ENCODE results near the gene ILK. TPM values are rescaled to one million over a fixed set of nuclear protein-coding genes. Genes with fewer than 3 reads are reported as not detected.

Gene ILK
- total and polyA plus RNA-seq, 2 donors (not counting 3 experiments of a cell fraction or from before 2014, with no cell fraction given), result 221 to 296 TPM

- dilution Hi-C loops (cut with MboI; ENCODE audit: extremely low pct_ligation_motif_present, low sequenced_read_pairs), result no loop called here
Observed at GRCh38 chr11:6652182-6652581, 48.6 kb downstream of the ILK start.

GRCh38 chr11:6653097-6653496, 49.5 kb downstream of the ILK start:
- H3K9ac ChIP-seq (replicated peaks; ENCODE audit: extremely low read depth, insufficient read depth, low read length), result no peak overlapping the region
- H3K9me3 ChIP-seq (replicated peaks; ENCODE audit: control insufficient read depth, insufficient read depth, low read length), result no peaks in the 10 kb centered on the region
- no peak overlapping the region for H3K4me2 ChIP-seq (ENCODE audit: insufficient read depth, low read length)
- no peak overlapping the region for H3K27ac ChIP-seq (ENCODE audit: insufficient read depth, low read depth, low read length)
- dilution Hi-C loops (cut with MboI; ENCODE audit: extremely low pct_ligation_motif_present, low sequenced_read_pairs) (no loop called here), intact Hi-C loops (cut with micrococcal nuclease) (no loop called here)
- DNase-seq (ENCODE audit: low read depth, low spot score) (no peak), FAIRE-seq (no peak)
- no peaks in the 10 kb centered on the region for H4K20me1 ChIP-seq (replicated peaks; ENCODE audit: control insufficient read depth, extremely low read depth, insufficient read depth, low read length)
- H3K79me2 ChIP-seq (ENCODE audit: control insufficient read depth, insufficient read depth, low read length), result peaks cover 2% of the 10 kb centered on the region
- ChIA-PET CTCF (interaction anchor here (1.3 to 1.5 kb wide), 2 partner anchors 17 to 274 kb away, joined by 3 to 5 read pairs; no protein-coding TSS in a partner anchor), POLR2A (no interaction called here)
- no TSS peak for BruUV-seq (replicated peaks)
- H3K36me3 ChIP-seq (ENCODE audit: control insufficient read depth in 2 of 2, extremely low read depth in 1 of 2, insufficient read depth in 2 of 2, low read length in 2 of 2), result no peaks in the 10 kb centered on the region
- H3K4me1 ChIP-seq (ENCODE audit: control insufficient read depth, extremely low read depth, insufficient read depth, low read length), result peaks cover 19% of the 10 kb centered on the region
- H3K27me3 ChIP-seq (ENCODE audit: control insufficient read depth in 2 of 2, insufficient read depth in 2 of 2, low read length in 2 of 2), result no peaks in the 10 kb centered on the region
- TF ChIP-seq MAX (IDR thresholded peaks at IDR 0.05; ENCODE audit: insufficient read depth, insufficient read length) (no peak), FOS (IDR thresholded peaks at IDR 0.05; ENCODE audit: borderline replicate concordance, insufficient read depth, low read length) (no peak)
- no peak overlapping the region for H2AFZ ChIP-seq (ENCODE audit: low read depth, low read length)
- H3K9me1 ChIP-seq (replicated peaks; ENCODE audit: control insufficient read depth, extremely low read depth, insufficient read depth, low read length), result no peaks in the 10 kb centered on the region
- no peak overlapping the region for H3K4me3 ChIP-seq (replicated peaks in 1 of 3; ENCODE audit: insufficient read depth in 1 of 3, low read depth in 1 of 3, low read length in 3 of 3)

More at GRCh38 chr11:6652182-6652581, 48.6 kb downstream of the ILK start:
- no peak overlapping the region for H3K4me3 ChIP-seq (replicated peaks in 1 of 3; ENCODE audit: insufficient read depth in 1 of 3, low read depth in 1 of 3, low read length in 3 of 3)
- intact Hi-C loops (cut with micrococcal nuclease), result no loop called here
- no peaks in the 10 kb centered on the region for H3K36me3 ChIP-seq (ENCODE audit: control insufficient read depth in 2 of 2, extremely low read depth in 1 of 2, insufficient read depth in 2 of 2, low read length in 2 of 2)
- no peaks in the 10 kb centered on the region for H3K9me3 ChIP-seq (replicated peaks; ENCODE audit: control insufficient read depth, insufficient read depth, low read length)
- CTCF ChIA-PET, result interaction anchor here (0.8 to 1.5 kb wide), 3 partner anchors 16 to 273 kb away, joined by 3 to 5 read pairs (median 3); partner anchors contain the start of gene MRPL17
- no peaks in the 10 kb centered on the region for H3K27me3 ChIP-seq (ENCODE audit: control insufficient read depth in 2 of 2, insufficient read depth in 2 of 2, low read length in 2 of 2)
- H3K79me2 ChIP-seq (ENCODE audit: control insufficient read depth, insufficient read depth, low read length), result peaks cover 2% of the 10 kb centered on the region
- BruUV-seq (replicated peaks), result no TSS peak
- no peaks in the 10 kb centered on the region for H4K20me1 ChIP-seq (replicated peaks; ENCODE audit: control insufficient read depth, extremely low read depth, insufficient read depth, low read length)
- POLR2A ChIA-PET, result no interaction called here
- DNase-seq (ENCODE audit: low read depth, low spot score) (no peak), FAIRE-seq (no peak)
- no peak overlapping the region for H2AFZ ChIP-seq (ENCODE audit: low read depth, low read length)
- no peak for TF ChIP-seq FOS (IDR thresholded peaks at IDR 0.05; ENCODE audit: borderline replicate concordance, insufficient read depth, low read length)
- TF ChIP-seq EZH2 (IDR thresholded peaks at IDR 0.05; ENCODE audit: borderline replicate concordance, low read depth, low read length, severe bottlenecking), result no peak
- no peak for TF ChIP-seq POLR2A (IDR thresholded peaks at IDR 0.05; ENCODE audit: low read depth, low read length)
- no peak for TF ChIP-seq JUN (IDR thresholded peaks at IDR 0.05; ENCODE audit: borderline replicate concordance, insufficient read depth, insufficient read length, low read depth)
- no peak for TF ChIP-seq GATA2 (IDR thresholded peaks at IDR 0.05; ENCODE audit: insufficient read depth, insufficient read length, low read depth, low read length)
- no peak overlapping the region for H3K4me2 ChIP-seq (ENCODE audit: insufficient read depth, low read length)
- peaks cover 28% of the 10 kb centered on the region for H3K4me1 ChIP-seq (ENCODE audit: control insufficient read depth, extremely low read depth, insufficient read depth, low read length)
- H3K9ac ChIP-seq (replicated peaks; ENCODE audit: extremely low read depth, insufficient read depth, low read length), result no peak overlapping the region
- no peak overlapping the region for H3K27ac ChIP-seq (ENCODE audit: insufficient read depth, low read depth, low read length)
- no peaks in the 10 kb centered on the region for H3K9me1 ChIP-seq (replicated peaks; ENCODE audit: control insufficient read depth, extremely low read depth, insufficient read depth, low read length)

All from endothelial cell of umbilical vein (primary cell).